ENCODE data around the gene KLC3.

Gene KLC3

GRCh38 chr19:45357445-45357783, 16.9 kb downstream of the KLC3 start:
- TF ChIP-seq TAF1 (IDR thresholded peaks at IDR 0.05; ENCODE audit: borderline replicate concordance, insufficient read depth, low read length), result no peak
- TF ChIP-seq SIN3A (IDR thresholded peaks at IDR 0.05; ENCODE audit: borderline replicate concordance, insufficient read depth, low read length), result no peak
- TF ChIP-seq FOXP2 (optimal IDR thresholded peaks at IDR 0.05; ENCODE audit: borderline replicate concordance, extremely low read depth, extremely low read length, insufficient read depth), result no peak
- no peak for TF ChIP-seq REST (IDR thresholded peaks at IDR 0.05; ENCODE audit: insufficient read depth in 1 of 2, low read depth in 2 of 2, low read length in 2 of 2)
- no peak for TF ChIP-seq POLR2AphosphoS5 (IDR thresholded peaks at IDR 0.05; ENCODE audit: low read depth, low read length)

- TF ChIP-seq POLR2AphosphoS5 (IDR thresholded peaks at IDR 0.05; ENCODE audit: low read depth, low read length), result no peak
- TF ChIP-seq TAF1 (IDR thresholded peaks at IDR 0.05; ENCODE audit: borderline replicate concordance, insufficient read depth, low read length), result no peak
- TF ChIP-seq SIN3A (IDR thresholded peaks at IDR 0.05; ENCODE audit: borderline replicate concordance, insufficient read depth, low read length), result no peak
- TF ChIP-seq FOXP2 (optimal IDR thresholded peaks at IDR 0.05; ENCODE audit: borderline replicate concordance, extremely low read depth, extremely low read length, insufficient read depth), result no peak
- no peak for TF ChIP-seq REST (IDR thresholded peaks at IDR 0.05; ENCODE audit: insufficient read depth in 1 of 2, low read depth in 2 of 2, low read length in 2 of 2)
These were observed 17.8 kb downstream of the KLC3 start for GRCh38 chr19:45358213-45358792.

GRCh38 chr19:45361608-45362007, 21.1 kb downstream of the KLC3 start:
- TF ChIP-seq SIN3A (IDR thresholded peaks at IDR 0.05; ENCODE audit: borderline replicate concordance, insufficient read depth, low read length) (no peak), FOXP2 (optimal IDR thresholded peaks at IDR 0.05; ENCODE audit: borderline replicate concordance, extremely low read depth, extremely low read length, insufficient read depth) (no peak), TAF1 (IDR thresholded peaks at IDR 0.05; ENCODE audit: borderline replicate concordance, insufficient read depth, low read length) (no peak), REST (IDR thresholded peaks at IDR 0.05; ENCODE audit: insufficient read depth in 1 of 2, low read depth in 2 of 2, low read length in 2 of 2) (no peak), POLR2AphosphoS5 (IDR thresholded peaks at IDR 0.05; ENCODE audit: low read depth, low read length) (no peak)

- TF ChIP-seq POLR2AphosphoS5 (IDR thresholded peaks at IDR 0.05; ENCODE audit: low read depth, low read length), result no peak
- TF ChIP-seq TAF1 (IDR thresholded peaks at IDR 0.05; ENCODE audit: borderline replicate concordance, insufficient read depth, low read length), result no peak
- TF ChIP-seq SIN3A (IDR thresholded peaks at IDR 0.05; ENCODE audit: borderline replicate concordance, insufficient read depth, low read length), result no peak
- TF ChIP-seq REST (IDR thresholded peaks at IDR 0.05; ENCODE audit: insufficient read depth in 1 of 2, low read depth in 2 of 2, low read length in 2 of 2), result no peak
- TF ChIP-seq FOXP2 (optimal IDR thresholded peaks at IDR 0.05; ENCODE audit: borderline replicate concordance, extremely low read depth, extremely low read length, insufficient read depth), result no peak
These were observed 21.7 kb downstream of the KLC3 start for GRCh38 chr19:45362291-45362690.

Data from PFSK-1 (cell line).